AG09309 (cell line): ENCODE data around the gene PLD1.
A peak's percentile ranks its signal among the peaks of the same experiment; 100 is the strongest.

Source experiments
- DNase-seq: peaks from one replicate; pipeline ENCODE4 v3.0.0-alpha.2; 2010; ENCODE audit warnings: low read depth
- H3K4me3 ChIP-seq: 2 replicates; pipeline ENCODE4 v1.5.1; 2011; ENCODE audit warnings: mild to moderate bottlenecking, low read depth, low read length, moderate library complexity; ENCODE audit not compliant: control insufficient read depth
- TF ChIP-seq, protein P1 (sequence below): IDR thresholded peaks from 2 replicates; pipeline ENCODE4 v1.5.1; 2011; ENCODE audit warnings: mild to moderate bottlenecking, low read depth, low read length, inconsistent platforms; ENCODE audit not compliant: insufficient read depth, control insufficient read depth; ENCODE audit errors: missing control alignments

The PLD1 gene

DNA sequence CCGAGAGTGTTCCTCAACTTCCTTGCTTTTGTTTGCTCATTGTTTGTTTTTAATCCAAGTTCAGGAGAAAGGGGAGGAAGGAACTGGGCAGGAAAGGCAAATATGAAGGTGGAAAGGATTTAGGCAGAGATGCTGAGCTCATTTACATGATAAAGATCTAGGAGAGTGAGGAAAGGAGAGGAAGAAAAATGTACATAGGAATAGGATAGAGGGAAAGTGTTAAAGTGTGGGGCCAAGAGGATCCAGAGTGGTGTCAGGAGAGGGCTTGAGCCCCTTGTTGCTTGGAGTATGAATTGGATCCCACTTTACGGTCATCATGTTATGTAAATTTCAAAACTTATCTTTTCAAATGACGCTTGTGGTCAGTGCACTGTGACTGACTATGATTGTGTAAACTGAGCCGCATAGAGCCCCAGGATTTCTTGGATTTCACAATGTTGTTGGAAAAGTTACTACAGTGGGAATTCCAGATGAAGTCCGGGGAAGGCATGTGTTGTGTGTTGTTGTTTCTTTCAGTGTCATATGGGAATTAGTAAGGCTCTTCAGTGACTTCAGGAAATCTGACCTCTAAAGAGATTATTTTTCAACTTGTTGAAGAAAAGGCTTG is 15.0 kb upstream of the PLD1 start:
- TF ChIP-seq, protein P1, sequence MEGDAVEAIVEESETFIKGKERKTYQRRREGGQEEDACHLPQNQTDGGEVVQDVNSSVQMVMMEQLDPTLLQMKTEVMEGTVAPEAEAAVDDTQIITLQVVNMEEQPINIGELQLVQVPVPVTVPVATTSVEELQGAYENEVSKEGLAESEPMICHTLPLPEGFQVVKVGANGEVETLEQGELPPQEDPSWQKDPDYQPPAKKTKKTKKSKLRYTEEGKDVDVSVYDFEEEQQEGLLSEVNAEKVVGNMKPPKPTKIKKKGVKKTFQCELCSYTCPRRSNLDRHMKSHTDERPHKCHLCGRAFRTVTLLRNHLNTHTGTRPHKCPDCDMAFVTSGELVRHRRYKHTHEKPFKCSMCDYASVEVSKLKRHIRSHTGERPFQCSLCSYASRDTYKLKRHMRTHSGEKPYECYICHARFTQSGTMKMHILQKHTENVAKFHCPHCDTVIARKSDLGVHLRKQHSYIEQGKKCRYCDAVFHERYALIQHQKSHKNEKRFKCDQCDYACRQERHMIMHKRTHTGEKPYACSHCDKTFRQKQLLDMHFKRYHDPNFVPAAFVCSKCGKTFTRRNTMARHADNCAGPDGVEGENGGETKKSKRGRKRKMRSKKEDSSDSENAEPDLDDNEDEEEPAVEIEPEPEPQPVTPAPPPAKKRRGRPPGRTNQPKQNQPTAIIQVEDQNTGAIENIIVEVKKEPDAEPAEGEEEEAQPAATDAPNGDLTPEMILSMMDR: no peak
- DNase-seq: peak; percentile 89
- no peak overlapping the region for H3K4me3 ChIP-seq

DNA sequence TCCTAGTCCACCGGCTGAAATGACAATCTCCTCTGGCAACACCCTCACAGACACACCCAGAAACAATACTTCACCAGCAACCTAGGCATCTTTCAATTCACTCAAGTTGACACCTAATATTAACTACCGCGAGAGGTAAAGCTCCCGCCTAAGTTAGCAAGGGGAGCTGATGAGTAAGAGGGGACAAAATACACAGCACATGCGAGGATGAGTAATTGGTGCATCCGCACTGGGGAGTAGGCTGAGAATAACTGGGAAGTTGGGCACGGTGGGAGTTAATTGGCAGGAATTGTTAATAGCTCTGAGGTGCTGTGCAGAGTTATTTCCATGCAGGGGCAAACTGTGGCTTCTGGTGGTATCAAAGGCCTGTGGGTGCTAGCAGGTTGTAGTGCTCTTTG is 14.5 kb upstream of the PLD1 start:
- DNase-seq: no peak
- TF ChIP-seq, protein P1: no peak
- no peak overlapping the region for H3K4me3 ChIP-seq

DNA sequence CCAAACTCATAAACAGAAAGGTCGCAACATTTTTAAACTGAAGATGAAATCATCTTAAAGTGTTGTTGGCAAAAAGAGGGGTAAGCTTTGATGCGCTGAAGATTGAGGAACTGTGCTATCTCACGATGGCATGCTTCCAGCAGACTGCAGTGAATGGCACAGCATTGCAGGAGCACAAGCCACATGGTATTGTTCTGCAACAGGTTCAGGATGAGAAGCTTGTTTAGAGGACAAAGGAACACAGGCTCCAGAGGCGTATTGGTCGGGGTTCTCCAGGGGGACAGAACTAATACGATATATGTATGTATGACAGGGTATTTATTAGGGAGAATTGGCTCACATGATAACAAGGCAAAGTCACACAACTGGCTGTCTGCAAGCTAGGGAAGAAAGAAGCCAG is 13.8 kb upstream of the PLD1 start:
- TF ChIP-seq, protein P1: no peak
- no peak for DNase-seq
- no peak overlapping the region for H3K4me3 ChIP-seq

DNA sequence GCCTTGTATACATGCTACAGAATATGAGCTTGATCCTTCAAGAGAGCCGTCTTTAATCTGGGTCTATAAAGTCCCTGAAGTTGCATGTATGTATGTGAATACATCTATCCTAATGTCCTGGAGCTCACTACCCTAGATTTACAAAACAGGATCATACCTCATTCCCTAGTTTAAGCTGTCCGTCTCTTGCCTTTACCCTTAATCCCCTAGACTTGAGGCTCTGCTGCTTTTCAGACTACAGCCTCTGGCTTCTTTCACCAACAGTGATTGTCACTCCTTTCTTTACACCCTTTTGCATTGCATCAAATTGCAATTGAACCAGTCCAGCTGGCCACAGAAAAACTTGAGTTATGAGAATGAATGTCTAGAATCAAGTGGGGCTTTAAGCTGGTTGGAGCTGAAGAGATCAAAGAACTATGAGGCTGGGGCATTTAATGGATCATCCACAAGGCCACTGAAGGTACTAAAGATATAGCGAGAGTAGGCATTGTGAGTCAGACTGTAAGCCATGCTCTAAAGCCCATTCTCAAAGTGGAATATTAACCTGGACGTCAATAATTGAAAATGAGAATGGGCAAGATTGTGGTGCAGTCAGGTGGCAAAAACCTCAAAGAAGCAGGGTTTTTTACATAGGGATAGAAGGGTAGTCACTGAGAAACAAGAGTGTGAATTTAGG is 12.3 kb upstream of the PLD1 start:
- TF ChIP-seq, protein P1: no peak
- H3K4me3 ChIP-seq: no peak overlapping the region
- no peak for DNase-seq

DNA sequence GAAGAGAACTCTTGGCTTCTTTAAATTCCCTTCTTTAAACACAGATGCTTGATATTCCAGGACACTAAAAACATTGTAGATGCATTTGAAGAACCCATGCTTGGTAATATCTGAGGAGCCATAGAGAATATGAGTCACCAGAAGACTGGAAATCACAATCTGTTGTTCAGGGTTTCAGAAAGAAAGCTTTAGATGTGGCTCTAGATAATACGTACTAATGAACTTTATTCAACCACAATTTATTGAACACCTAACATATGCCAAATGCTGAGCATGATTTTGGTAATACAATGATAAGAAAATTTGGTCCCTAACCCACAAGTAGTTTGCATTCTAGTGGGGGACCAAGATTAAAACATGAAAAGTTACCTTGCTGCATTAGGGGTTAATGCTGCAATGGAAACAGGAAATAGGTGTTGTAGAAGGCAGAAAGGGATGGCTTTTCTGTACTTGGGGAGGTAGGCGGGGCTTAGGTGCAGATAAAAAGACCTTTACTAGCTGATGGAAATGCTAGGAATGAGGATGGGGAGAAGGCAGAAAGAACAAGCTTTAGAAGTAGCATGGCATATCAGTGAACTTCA is 11.6 kb upstream of the PLD1 start:
- no peak overlapping the region for H3K4me3 ChIP-seq
- TF ChIP-seq, protein P1: no peak
- DNase-seq: no peak

DNA sequence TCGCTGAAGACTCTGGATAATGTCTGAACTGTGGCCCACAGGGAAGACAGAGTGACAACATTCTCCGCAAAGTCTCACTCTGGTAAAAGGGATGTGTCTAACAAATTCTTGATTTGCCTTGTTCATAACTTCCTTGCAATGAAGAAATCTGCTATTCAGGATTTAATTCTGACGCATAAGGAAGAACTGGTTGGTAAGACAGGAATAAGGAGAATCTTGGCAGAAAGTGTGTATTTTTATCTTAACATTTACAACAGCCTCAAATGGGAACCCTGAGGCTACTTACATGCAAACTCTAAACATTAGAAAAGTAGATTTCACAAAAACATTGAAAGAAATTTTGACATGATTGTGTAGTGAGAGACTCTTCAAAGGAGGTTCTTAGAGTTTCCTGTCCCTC is 10.8 kb upstream of the PLD1 start:
- TF ChIP-seq, protein P1: no peak
- DNase-seq: no peak
- H3K4me3 ChIP-seq: no peak overlapping the region
